HCT116 (cell line): Measurements from ENCODE around the gene PPP6C. TPM values are rescaled to one million over a fixed set of nuclear protein-coding genes. Genes with fewer than 3 reads are reported as not detected.

Source experiments
- ATAC-seq: fragments of 200-7000 bp; cut with Tn5 transposase; 2 replicates; pipeline ENCODE4 v1.9.1; 2020; ENCODE audit warnings: mild to moderate bottlenecking, moderate library complexity
- BruUV-seq: library from RNA; stranded (reverse); fragments of 400-500 nt; replicated peaks from 2 replicates; lab custom pipeline; 2021; lab: Mats Ljungman, UMichigan
- CTCF ChIA-PET: fragments of 300-600 bp; sonication (Branson Sonifier 250); formaldehyde crosslinking; loops from one replicate; lab custom pipeline; 2021; ENCODE audit warnings: antibody characterized with exemption; lab: Charles Lee
- POLR2A ChIA-PET: fragments of 300-600, 350-600 bp; sonication (Branson Sonifier 250); formaldehyde crosslinking; loops from one replicate; lab custom pipeline; 2021; ENCODE audit warnings: antibody characterized with exemption; lab: Charles Lee
- RAD21 ChIA-PET, 2 experiments: fragments of 300-600 bp; sonication (Branson Sonifier 250); formaldehyde crosslinking; loops; one replicate each; lab custom pipeline; 2023; ENCODE audit warnings: low total read pairs in 2 of 2; ENCODE audit not compliant: uncharacterized antibody in 2 of 2, unreplicated experiment in 2 of 2, low non-redundant PET in 1 of 2; lab: Charles Lee
- DNase-seq: peaks from one replicate; pipeline ENCODE4 v3.0.0-alpha.2; 2010; ENCODE audit warnings: low read depth, low spot score
- H2AFZ ChIP-seq: fragments of 200-600 bp; shearing (Covaris generic), sonication (generic); 2 replicates; pipeline ENCODE4 v1.6.1; 2017; ENCODE audit warnings: low read depth, mixed run types, mixed read lengths, antibody characterized with exemption, low read length; ENCODE audit not compliant: poor library complexity, severe bottlenecking
- H3K27ac ChIP-seq: 2 replicates; pipeline ENCODE4 v1.5.1; 2012; ENCODE audit warnings: low read depth, low read length
- H3K27me3 ChIP-seq: fragments of 200-600 bp; sonication (generic); 2 replicates; pipeline ENCODE4 v1.6.1; 2016; ENCODE audit warnings: mixed run types, low read length, mixed read lengths; ENCODE audit not compliant: insufficient read depth
- H3K36me3 ChIP-seq, 2 experiments: fragments of 200-500 bp in 1 of 2; fragments of 200-600 bp in 1 of 2; sonication (Bioruptor generic) in 1 of 2; sonication (generic) in 1 of 2; 2 replicates each; pipeline versions ENCODE4 v1.5.1 to v1.6.1; 2014 to 2016; ENCODE audit warnings: low read length in 2 of 2, inconsistent platforms in 1 of 2, mixed read lengths in 1 of 2, mixed run types in 1 of 2; ENCODE audit not compliant: insufficient read depth in 2 of 2, control insufficient read depth in 1 of 2
- H3K4me1 ChIP-seq, 2 experiments: fragments of 200-600 bp in 1 of 2; sonication (generic) in 1 of 2; 2 replicates each; pipeline versions ENCODE4 v1.5.1 to v1.6.1; 2012 to 2017; ENCODE audit warnings: low read length in 2 of 2, inconsistent platforms in 1 of 2, mild to moderate bottlenecking in 1 of 2, mixed read lengths in 1 of 2, mixed run types in 1 of 2, moderate library complexity in 1 of 2; ENCODE audit not compliant: insufficient read depth in 2 of 2, control insufficient read depth in 1 of 2
- H3K4me2 ChIP-seq: fragments of 200-600 bp; sonication (generic); 2 replicates; pipeline ENCODE4 v1.6.1; 2017; ENCODE audit warnings: mixed run types, low read length, mixed read lengths
- H3K4me3 ChIP-seq, 2 experiments: fragments of 200-600 bp in 1 of 2; sonication (generic) in 1 of 2; replicated peaks in 1 of 2; 2 replicates each; pipeline ENCODE4 v1.5.1; 2011 to 2016; ENCODE audit warnings: low read length in 2 of 2, control low read depth in 1 of 2, low read depth in 1 of 2, mild to moderate bottlenecking in 1 of 2, mixed read lengths in 1 of 2, mixed run types in 1 of 2
- H3K79me2 ChIP-seq: fragments of 200-600 bp; sonication (generic); 2 replicates; pipeline ENCODE4 v1.6.1; 2017; ENCODE audit warnings: mild to moderate bottlenecking, mixed run types, low read length, moderate library complexity, mixed read lengths; ENCODE audit not compliant: insufficient read depth
- H3K9ac ChIP-seq: fragments of 200-600 bp; sonication (generic); 2 replicates; pipeline ENCODE4 v1.6.1; 2016; ENCODE audit warnings: low read length, mixed read lengths
- H3K9me2 ChIP-seq: fragments of 200-600 bp; sonication (generic), shearing (Covaris generic); 2 replicates; pipeline ENCODE4 v1.6.1; 2017; ENCODE audit warnings: mixed run types, mild to moderate bottlenecking, moderate library complexity; ENCODE audit not compliant: insufficient read depth
- H3K9me3 ChIP-seq, 2 experiments: fragments of 200-500 bp in 1 of 2; fragments of 200-600 bp in 1 of 2; sonication (Bioruptor generic) in 1 of 2; sonication (generic) in 1 of 2; 2 replicates each; pipeline ENCODE4 v1.6.1; 2014 to 2017; ENCODE audit warnings: low read length in 2 of 2, mixed read lengths in 2 of 2, inconsistent platforms in 1 of 2, low read depth in 1 of 2, mild to moderate bottlenecking in 1 of 2, mixed run types in 1 of 2, moderate library complexity in 1 of 2; ENCODE audit not compliant: control insufficient read depth in 1 of 2, insufficient read depth in 1 of 2
- H4K20me1 ChIP-seq: fragments of 200-600 bp; sonication (generic), shearing (Covaris generic); 2 replicates; pipeline ENCODE4 v1.6.1; 2017; ENCODE audit warnings: mixed run types, mild to moderate bottlenecking, moderate library complexity; ENCODE audit not compliant: insufficient read depth
- ATF3 ChIP-seq: IDR thresholded peaks from 2 replicates; pipeline ENCODE4 v1.6.1; 2012
- CBX3 ChIP-seq: IDR thresholded peaks from 2 replicates; pipeline ENCODE4 v1.6.1; 2012; ENCODE audit warnings: low read depth
- CTCF ChIP-seq, 3 experiments: fragments of 200-600 bp in 1 of 3; sonication (generic) in 1 of 3; IDR thresholded peaks in 2 of 3; conservative IDR thresholded peaks in 1 of 3; 2 replicates each; pipeline ENCODE4 v1.5.1; 2012 to 2017; ENCODE audit warnings: low read depth in 2 of 3, low read length in 2 of 3, antibody characterized with exemption in 1 of 3, borderline replicate concordance in 1 of 3, control low read depth in 1 of 3, mild to moderate bottlenecking in 1 of 3, mixed read lengths in 1 of 3, mixed run types in 1 of 3, moderate library complexity in 1 of 3; ENCODE audit not compliant: insufficient read depth in 1 of 3
- EGR1 ChIP-seq: IDR thresholded peaks from 2 replicates; pipeline ENCODE4 v1.6.1; 2012; ENCODE audit warnings: low read depth
- EZH2 ChIP-seq: fragments of 200-600 bp; sonication (generic); IDR thresholded peaks from 2 replicates; pipeline ENCODE4 v1.6.1; 2017; ENCODE audit warnings: antibody characterized with exemption, mixed run types
- EZH2phosphoT487 ChIP-seq: fragments of 200-600 bp; IDR thresholded peaks from 2 replicates; pipeline ENCODE4 v1.6.1; 2018; ENCODE audit warnings: antibody characterized with exemption, borderline replicate concordance
- FOSL1 ChIP-seq: IDR thresholded peaks from 2 replicates; pipeline ENCODE4 v1.6.1; 2012; ENCODE audit warnings: low read depth
- POLR2AphosphoS5 ChIP-seq: IDR thresholded peaks from 2 replicates; pipeline ENCODE4 v1.6.1; 2011; ENCODE audit warnings: mild to moderate bottlenecking, low read depth, low read length, moderate library complexity
- RAD21 ChIP-seq: IDR thresholded peaks from 2 replicates; pipeline ENCODE4 v1.6.1; 2012; ENCODE audit warnings: low read depth, mild to moderate bottlenecking
- REST ChIP-seq: IDR thresholded peaks from 2 replicates; pipeline ENCODE4 v1.6.1; 2012; ENCODE audit warnings: low read depth
- SIN3A ChIP-seq: IDR thresholded peaks from 2 replicates; pipeline ENCODE4 v1.6.1; 2012; ENCODE audit warnings: low read depth
- TCF7L2 ChIP-seq: IDR thresholded peaks from 2 replicates; pipeline ENCODE4 v1.7.0; 2011; ENCODE audit warnings: borderline replicate concordance, inconsistent platforms; ENCODE audit not compliant: insufficient read depth, insufficient read length; ENCODE audit errors: extremely low read depth
- YY1 ChIP-seq: IDR thresholded peaks from 2 replicates; pipeline ENCODE4 v1.6.1; 2011; ENCODE audit warnings: low read length, low read depth, moderate library complexity, mild to moderate bottlenecking; ENCODE audit not compliant: insufficient replicate concordance; ENCODE audit errors: extremely low read depth
- ZNF274 ChIP-seq: fragments of 200-500 bp; sonication (Bioruptor generic); IDR thresholded peaks from 2 replicates; pipeline ENCODE4 v1.6.1; 2014; ENCODE audit warnings: mild to moderate bottlenecking, low read depth, low read length, inconsistent platforms
- intact Hi-C: fragments of 100-400 bp; cut with micrococcal nuclease; formaldehyde crosslinking; loops from 2 replicates; pipeline ENCODE4 v1.10.0; 2022
- total RNA-seq: library from RNA; stranded (reverse); gene quantifications from one replicate; pipeline ENCODE4 v1.2.1, GENCODE V29; 2021; ENCODE audit not compliant: unreplicated experiment

Gene PPP6C
- total RNA-seq, 1 experiment from 2014 or later: 35.4 TPM

GRCh38 chr9:125214186-125214585, 24.6 kb upstream of the PPP6C start:
- no peaks in the 10 kb centered on the region for H3K27me3 ChIP-seq
- H3K4me2 ChIP-seq: no peak overlapping the region
- H3K36me3 ChIP-seq: peaks cover 8 to 29% of the 10 kb centered on the region in 2 experiments
- no peaks in the 10 kb centered on the region for H4K20me1 ChIP-seq
- no peak for TF ChIP-seq ATF3
- no peak for TF ChIP-seq POLR2AphosphoS5
- TF ChIP-seq EZH2phosphoT487: no peak
- no peak for TF ChIP-seq RAD21
- no peak for TF ChIP-seq CBX3
- no peak for TF ChIP-seq FOSL1
- TF ChIP-seq ZNF274: no peak
- TF ChIP-seq YY1: no peak
- no peak for TF ChIP-seq CTCF (IDR thresholded peaks at IDR 0.05 in 2 of 3, conservative IDR thresholded peaks at IDR 0.05 in 1 of 3; ENCODE audit: borderline replicate concordance in 1 of 3, insufficient read depth in 1 of 3, low read depth in 2 of 3, low read length in 2 of 3)
- TF ChIP-seq EZH2: no peak
- no peak for TF ChIP-seq EGR1
- no peak for TF ChIP-seq SIN3A
- no peak for TF ChIP-seq REST
- TF ChIP-seq TCF7L2: no peak
- DNase-seq: no peak
- intact Hi-C loops: no loop called here
- H3K4me1 ChIP-seq: no peaks in the 10 kb centered on the region
- H3K4me3 ChIP-seq: no peak overlapping the region
- BruUV-seq: no TSS peak
- CTCF ChIA-PET: no interaction called here
- H3K9me2 ChIP-seq: no peaks in the 10 kb centered on the region
- POLR2A ChIA-PET: no interaction called here
- no peaks in the 10 kb centered on the region for H3K9me3 ChIP-seq
- no peak overlapping the region for H2AFZ ChIP-seq
- no peaks in the 10 kb centered on the region for H3K79me2 ChIP-seq
- H3K9ac ChIP-seq: no peak overlapping the region
- RAD21 ChIA-PET: no interaction called here
- no peak overlapping the region for H3K27ac ChIP-seq
- no peak for ATAC-seq
